ENCODE data around the gene ZBTB16. TPM values are rescaled to one million over a fixed set of nuclear protein-coding genes. Genes with fewer than 3 reads are reported as not detected.

The ZBTB16 gene
- total RNA-seq, 1 experiment from 2014 or later = 0.44 TPM

DNA sequence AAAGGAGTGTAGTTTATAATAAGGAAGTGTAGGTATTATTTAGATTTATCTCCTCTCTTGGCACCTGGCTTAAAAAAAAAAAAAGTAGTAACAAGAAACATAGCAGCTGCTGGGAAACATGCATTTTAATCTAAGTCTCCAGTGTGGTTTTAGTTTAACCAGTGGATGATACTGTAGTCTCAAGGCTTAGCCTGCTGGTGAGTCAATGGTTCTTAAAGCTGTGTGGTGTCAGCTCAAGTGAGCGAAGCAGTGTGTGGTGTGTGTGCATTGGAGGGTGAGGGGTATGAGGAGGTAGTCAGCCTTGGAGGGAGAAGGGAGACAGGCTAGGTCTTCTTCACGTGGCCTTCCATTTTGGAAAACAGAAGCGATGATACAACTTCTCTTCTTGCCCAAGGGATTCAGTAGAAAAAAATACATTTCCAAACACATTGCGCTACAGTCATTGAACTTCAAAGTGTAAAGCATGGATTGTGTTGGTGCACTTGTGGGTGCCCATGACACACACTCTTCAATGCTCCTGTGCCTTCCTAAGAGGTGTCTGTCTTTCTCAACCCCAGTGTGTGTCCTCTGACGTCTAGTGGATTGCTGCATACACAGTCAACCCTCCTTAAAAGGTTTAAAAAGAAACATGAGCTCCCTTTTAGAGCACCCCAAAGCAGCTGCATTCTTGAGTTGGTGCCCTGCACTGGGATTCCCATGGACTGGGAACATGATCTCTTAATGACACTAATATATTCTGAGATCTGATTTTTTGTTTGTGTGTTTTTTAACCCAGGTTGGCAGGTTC is 40.1 kb downstream of the ZBTB16 start:
- intact Hi-C loops (cut with micrococcal nuclease; ENCODE audit: unreplicated experiment) = no loop called here
- TF ChIP-seq EZH2 (IDR thresholded peaks at IDR 0.05; ENCODE audit: low read depth) = no peak
- no peak for TF ChIP-seq CTCF (conservative IDR thresholded peaks at IDR 0.05)

DNA sequence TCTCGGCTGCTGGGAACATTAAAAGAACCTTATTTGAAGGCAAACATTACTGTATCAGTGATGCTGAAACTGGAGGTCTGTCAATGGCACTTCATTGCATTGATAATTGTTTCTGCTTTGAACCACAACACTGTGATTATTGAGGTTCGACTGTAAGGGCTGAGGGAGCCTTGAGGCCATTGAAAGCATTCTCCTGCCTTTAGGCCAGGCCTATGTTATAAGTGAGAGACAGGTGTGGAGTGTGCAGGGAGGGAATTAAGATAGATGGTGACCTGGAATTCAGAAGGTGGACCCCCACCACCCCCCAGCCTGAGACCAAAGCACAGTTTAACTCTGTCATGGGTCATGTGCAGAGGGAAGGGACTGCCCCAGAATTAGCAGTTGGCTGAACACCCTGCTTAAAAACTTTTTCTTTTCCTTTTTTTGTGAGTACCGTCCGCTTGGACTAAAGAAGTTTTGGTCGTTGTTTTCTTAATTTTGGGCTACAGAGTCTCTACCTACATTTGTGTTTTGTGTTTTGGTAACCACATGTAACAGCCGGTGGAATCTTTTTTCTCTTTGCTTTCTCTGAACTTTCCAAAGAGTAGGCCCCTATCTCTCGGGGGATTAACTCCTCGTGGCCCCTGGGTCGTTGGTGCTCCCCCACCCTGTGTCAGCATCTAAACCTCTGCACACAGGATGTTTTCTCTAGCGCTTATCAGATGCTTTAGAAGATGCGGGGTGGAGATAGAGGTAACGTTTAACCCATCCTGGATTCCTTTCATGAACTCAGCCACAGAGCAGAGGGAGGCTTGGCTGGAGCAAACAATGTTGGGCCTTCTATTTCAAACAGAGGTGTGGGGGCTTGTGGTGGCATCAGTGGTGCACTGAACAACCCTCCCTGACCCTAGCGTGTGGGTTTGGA is 43.7 kb downstream of the ZBTB16 start:
- peaks cover 98% of the 10 kb centered on the region for H3K27me3 ChIP-seq (ENCODE audit: insufficient read depth, low read depth)
- no peak for DNase-seq

More for the DNA sequence above, 40.1 kb downstream of the ZBTB16 start:
- Histone ChIP-seq H3K4me1 (replicated peaks; ENCODE audit: insufficient read depth) (no peaks in the 10 kb centered on the region), H3K9me2 (ENCODE audit: insufficient read depth) (no peaks in the 10 kb centered on the region; the same call in 1 of the 2 replicates), H3K36me3 (ENCODE audit: low read depth) (no peaks in the 10 kb centered on the region), H3K4me2 (no peak overlapping the region), H3K27ac (no peak overlapping the region), H3K79me2 (ENCODE audit: low read depth) (no peaks in the 10 kb centered on the region), H3K27me3 (ENCODE audit: insufficient read depth, low read depth) (peaks cover 97% of the 10 kb centered on the region), H2AFZ (no peak overlapping the region), H3F3A (ENCODE audit: insufficient read depth, low read depth) (no peaks in the 10 kb centered on the region), H3K4me3 (no peak overlapping the region), H3K9me3 (ENCODE audit: insufficient read depth, low read depth) (no peaks in the 10 kb centered on the region), H4K20me1 (ENCODE audit: insufficient read depth) (no peaks in the 10 kb centered on the region)
- CTCF ChIA-PET = no interaction called here
- no peak for DNase-seq
- POLR2A ChIA-PET (ENCODE audit: unreplicated experiment) = no interaction called here
- no TSS peak for BruUV-seq (replicated peaks)

More for the DNA sequence above, 43.7 kb downstream of the ZBTB16 start:
- Histone ChIP-seq H2AFZ (no peak overlapping the region), H3F3A (ENCODE audit: insufficient read depth, low read depth) (no peaks in the 10 kb centered on the region), H3K27ac (no peak overlapping the region), H3K4me3 (no peak overlapping the region), H3K9me3 (ENCODE audit: insufficient read depth, low read depth) (no peaks in the 10 kb centered on the region), H3K9me2 (ENCODE audit: insufficient read depth) (no peaks in the 10 kb centered on the region; the same call in 1 of the 2 replicates), H3K4me2 (no peak overlapping the region), H3K4me1 (replicated peaks; ENCODE audit: insufficient read depth) (no peaks in the 10 kb centered on the region), H3K79me2 (ENCODE audit: low read depth) (no peaks in the 10 kb centered on the region), H3K36me3 (ENCODE audit: low read depth) (no peaks in the 10 kb centered on the region), H4K20me1 (ENCODE audit: insufficient read depth) (no peaks in the 10 kb centered on the region)
- BruUV-seq (replicated peaks) = no TSS peak
- TF ChIP-seq EZH2 (IDR thresholded peaks at IDR 0.05; ENCODE audit: low read depth) (no peak), CTCF (conservative IDR thresholded peaks at IDR 0.05) (no peak)
- POLR2A ChIA-PET (ENCODE audit: unreplicated experiment) = no interaction called here
- intact Hi-C loops (cut with micrococcal nuclease; ENCODE audit: unreplicated experiment) = no loop called here
- CTCF ChIA-PET = no interaction called here
